NOMO-1 treated with DMSO at 0.1 percent for 48 hours (cell line): Measurements from ENCODE around the gene PHF19.

Source experiments
- DNase-seq: peaks from one replicate; lab custom pipeline; 2025; ENCODE audit not compliant: unreplicated experiment; lab: John Stamatoyannopoulos, UW

The PHF19 gene

DNA sequence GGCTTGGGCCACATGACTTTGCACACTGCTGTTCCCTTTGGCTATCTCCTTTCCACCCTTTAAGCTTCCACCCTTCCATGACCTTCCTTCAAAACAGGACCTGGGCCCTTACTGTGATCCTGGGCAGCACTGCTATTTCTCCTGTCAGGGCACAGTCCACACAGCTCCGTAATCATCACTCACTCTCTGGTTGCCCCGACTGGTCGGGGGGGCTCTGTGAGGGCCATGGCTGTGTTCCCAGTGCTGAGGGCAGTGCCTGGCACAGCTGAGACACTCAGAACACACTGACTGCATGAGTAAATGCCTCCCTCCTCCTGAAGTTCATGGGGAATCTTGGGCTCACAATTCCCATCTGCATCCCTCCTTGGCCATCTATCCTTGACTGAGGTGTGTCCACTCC lies 37.4 kb upstream of the PHF19 start:
- DNase-seq: no peak

GRCh38 chr9:120913647-120914264 lies 36.8 kb upstream of the PHF19 start:
- DNase-seq: no peak

DNA sequence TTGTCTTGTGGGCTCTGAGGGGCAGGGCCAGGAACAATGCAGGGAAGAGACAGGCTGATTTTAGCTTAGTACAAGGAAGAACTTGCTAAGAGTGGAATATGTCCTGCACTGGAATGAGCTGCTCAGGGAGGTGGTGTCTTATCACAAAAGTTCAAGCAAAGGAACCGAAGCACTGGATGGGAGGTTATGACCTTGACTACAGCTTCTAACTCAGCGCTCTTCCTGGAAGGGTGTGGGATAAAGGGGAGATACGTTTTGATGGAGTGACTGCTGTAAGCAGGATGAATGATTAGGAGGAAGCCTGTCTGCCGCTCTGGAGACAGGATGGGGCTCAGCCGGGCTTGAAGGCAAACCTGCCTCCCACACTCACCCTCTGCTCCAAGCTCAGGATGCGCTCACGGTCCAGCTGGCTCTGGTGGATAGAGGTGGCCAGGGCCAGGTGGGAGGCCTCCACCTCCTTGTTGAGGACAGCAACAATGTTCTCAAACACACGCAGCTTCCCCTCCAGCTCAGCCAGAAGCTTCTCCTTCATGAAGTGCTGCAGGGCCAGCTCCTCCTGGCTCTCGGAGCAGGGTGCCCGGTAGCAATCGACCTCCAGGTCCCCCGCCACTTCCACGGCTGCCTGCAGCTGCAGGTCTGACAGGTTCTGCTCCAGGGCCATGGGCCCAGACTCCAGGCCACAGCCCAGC lies 36.1 kb upstream of the PHF19 start:
- DNase-seq: no peak

DNA sequence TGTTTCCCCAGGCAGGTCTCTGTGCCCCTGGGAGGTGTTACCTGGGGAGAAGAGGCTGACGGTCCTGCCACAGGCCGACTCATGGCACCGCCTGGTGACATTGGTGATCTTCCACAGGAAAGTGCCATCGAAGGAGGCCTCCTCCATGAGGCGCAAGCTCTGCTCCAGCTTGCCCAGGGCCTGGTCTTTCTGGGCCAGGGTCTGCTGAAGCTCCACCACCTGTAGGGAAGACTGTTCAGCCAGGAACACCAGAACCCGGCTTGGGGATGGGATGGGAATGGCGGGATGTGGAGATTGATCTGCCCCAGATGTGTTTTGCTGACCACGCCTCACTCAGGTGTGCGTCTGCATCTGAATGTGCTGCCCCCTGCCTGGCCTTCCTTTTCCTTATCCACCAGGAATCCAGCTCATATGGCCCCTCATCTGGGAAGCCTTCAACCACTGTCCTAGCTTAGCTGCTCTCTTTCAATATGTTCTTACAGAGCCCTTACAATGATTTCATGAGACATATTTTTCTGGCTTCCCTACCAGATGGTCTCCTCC lies 34.4 kb upstream of the PHF19 start:
- no peak for DNase-seq

- no peak for DNase-seq
Observed at GRCh38 chr9:120910643-120911042, 33.7 kb upstream of the PHF19 start.

- peak; percentile 15 for DNase-seq
Observed at GRCh38 chr9:120909904-120910303, 32.9 kb upstream of the PHF19 start.

GRCh38 chr9:120905315-120906164 lies 28.6 kb upstream of the PHF19 start:
- no peak for DNase-seq

- DNase-seq: no peak
Observed at GRCh38 chr9:120904978-120905301, 28.0 kb upstream of the PHF19 start.

DNA sequence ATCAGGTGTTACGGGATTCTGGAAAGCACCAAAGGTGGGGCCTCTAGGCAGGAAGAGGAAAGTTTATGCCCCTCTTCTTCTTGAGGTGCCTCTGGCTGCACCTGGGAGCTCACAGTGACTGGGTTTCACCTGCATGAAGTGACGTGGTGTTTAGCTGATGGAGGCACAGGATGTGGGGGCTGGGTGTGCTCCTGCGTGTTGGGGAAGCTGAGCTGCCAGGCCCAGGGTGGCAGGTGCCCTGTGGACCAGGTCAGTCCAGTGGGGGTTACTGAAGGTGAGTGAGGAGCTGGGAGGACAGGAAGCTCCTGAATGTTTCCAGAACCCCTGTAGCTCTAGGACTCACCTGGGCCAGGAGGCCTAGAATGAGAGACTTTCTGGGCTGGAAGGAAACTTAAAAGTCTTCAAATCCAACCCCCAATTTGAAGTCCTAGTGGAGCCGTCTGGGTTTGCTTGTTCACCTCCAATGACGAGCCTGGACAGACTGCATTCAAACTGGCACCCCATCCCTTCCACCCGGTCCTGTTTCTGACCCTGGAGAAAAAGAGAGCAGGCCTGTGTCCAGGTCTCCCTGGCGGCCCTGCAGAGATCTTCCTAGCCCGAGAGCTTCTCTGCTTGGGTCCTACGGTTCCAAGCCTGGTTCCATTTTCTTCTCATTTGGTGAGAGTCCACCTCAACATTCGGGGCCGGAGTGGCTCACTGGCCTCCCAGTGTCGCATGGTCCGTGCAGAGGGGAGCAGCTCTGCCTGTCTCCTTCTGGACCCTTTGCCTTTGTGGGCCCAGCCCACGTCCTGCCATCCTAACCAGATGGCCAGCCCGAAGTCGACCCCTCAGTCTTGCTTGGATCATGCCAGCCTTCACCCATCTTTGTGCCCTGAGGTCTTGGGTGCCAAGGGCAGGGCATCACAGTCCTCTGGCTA lies 27.3 kb upstream of the PHF19 start:
- no peak for DNase-seq

DNA sequence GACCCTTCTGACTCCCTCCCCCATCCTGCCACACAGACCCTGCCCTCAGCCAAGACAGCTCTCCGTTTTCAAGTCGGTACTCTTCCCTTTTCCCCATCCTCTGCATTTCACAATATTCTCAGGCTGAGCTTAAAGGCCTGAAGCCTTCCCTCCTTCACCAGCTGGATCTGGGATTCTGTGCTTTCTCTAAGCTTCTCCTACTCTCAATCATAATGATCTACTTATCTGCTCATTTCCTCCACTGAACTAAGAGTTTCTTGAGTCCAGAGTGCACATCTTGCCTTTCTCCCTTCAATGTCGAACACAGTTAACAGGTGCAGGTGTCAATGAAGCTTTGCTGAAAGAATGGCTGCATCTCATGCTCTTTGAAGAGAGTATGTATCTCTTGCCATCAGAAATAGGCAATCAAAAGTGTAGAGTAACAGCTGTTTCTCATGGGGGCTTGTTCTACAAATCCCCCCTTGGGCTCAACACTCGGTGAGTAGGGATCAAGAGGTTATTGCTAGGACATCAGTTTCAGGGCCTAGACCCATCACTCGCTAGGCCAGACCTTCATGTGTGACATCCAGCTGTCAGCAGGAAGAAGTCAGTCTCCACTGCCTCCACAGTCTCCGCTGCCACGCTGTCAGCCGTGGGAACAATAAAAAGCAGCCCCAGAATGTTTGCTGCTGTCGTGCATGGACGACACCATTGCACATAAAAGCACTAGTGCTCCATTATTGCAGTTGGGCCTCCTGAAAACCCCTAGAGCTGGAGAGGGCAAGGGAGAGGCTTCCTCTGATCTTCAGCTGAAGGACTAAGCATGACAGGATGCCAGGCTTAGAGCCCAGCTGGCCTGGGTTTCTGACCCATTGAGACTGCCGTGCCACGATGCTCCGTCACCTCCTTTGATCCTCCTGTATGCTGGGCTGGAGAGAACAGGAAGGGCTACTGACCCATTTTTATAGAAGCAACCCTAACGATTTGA lies 25.9 kb upstream of the PHF19 start:
- no peak for DNase-seq

DNA sequence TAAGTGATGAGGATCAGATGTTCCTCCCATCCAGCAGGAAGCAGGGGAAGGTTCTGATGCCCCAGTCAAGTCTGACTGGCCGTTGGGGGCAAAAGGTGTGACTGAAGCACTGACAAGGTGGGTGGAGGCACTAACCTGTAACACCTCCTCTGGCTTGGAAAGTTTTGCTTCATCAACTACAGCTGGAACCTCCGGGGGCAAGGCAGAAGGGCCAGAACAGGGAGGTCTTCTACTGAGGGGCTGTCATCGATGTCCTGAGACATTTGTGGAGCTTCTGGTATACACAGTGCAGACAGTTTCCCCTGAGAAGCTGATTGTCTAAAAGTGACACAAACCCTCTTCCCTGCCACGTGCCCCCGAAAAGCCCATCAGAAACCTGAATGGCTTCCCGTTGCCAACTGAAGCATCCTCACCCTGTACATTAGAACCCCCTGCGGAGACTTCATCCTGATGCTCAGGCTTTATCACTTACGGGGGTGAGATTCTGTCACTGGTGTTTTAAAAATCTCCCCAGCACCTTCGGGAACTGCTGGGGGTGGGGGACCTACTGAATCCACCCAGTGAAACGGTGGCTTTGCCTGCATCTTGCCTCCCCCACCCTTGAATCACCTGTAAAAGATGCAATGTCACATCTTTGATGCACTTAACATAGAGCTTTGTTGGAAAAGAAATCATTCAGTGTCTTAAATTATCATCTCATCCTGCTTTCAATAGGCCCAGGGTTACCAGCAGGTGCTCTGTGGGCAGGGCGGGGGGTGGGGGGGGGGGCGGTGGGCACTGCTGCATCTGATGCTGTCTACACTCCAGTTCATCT lies 25.0 kb upstream of the PHF19 start:
- DNase-seq: no peak

- DNase-seq: no peak
Observed at GRCh38 chr9:120900824-120901223, 23.8 kb upstream of the PHF19 start.

- DNase-seq: no peak
Observed at GRCh38 chr9:120899490-120900068, 22.6 kb upstream of the PHF19 start.

GRCh38 chr9:120898396-120898795 lies 21.4 kb upstream of the PHF19 start:
- DNase-seq: no peak

DNA sequence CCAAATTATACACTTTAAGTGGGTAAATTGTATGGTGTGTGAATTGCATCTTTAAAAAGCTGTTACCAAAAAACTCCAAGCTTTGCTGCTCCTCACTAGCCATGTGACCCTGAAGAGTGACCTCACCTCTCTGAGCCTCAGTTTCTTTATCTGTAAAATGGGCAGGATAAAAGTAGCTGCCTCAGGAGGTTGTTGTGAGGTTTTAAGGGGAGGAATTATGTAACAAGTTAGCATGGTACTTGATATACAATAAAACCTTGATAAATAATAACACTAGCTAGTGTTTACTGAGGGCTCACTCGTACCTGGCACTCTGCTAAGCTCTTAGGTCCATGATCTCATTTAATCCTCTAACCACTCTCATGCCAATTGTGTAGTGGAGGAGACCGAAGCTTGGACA lies 19.0 kb upstream of the PHF19 start:
- no peak for DNase-seq

DNA sequence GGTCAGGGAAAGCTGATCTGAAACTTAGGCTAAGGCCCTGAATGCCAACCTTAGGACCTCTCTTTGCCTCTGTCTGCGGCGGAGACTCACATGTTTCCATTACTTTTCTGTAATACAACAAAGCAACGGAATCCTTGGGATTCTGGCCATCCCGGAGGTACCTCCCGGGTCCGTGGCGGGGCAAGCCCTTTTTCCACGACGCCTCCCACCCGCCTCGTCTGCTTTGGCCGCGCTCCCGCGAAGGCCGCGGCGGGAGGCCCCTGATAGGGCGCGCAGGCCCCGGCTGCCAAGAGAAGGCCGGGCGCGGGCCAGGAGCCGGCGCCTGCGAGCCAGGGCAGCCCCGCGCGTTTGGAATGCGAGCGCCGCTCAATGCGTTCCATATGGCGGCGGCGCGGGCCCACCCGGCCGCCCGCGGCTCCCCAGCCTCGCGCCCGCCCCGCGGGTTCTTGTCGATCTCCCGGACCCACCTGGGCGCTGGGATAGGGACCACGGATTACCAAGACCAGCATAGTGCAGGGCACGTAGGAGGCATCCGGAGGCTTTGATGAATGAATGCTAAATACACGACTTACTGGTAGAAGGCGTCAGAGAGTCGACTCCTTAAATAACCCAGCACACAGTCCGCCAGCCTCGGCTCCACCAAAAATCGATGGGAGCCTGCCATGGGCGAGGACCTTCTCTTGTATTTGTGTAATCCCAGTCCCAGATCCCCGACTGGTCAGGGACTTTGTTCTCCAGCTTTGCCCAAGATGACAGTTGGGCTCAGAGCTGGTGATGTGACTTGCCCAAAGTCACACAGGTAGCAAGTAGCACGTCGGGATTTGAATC lies 17.5 kb upstream of the PHF19 start:
- DNase-seq: no peak

DNA sequence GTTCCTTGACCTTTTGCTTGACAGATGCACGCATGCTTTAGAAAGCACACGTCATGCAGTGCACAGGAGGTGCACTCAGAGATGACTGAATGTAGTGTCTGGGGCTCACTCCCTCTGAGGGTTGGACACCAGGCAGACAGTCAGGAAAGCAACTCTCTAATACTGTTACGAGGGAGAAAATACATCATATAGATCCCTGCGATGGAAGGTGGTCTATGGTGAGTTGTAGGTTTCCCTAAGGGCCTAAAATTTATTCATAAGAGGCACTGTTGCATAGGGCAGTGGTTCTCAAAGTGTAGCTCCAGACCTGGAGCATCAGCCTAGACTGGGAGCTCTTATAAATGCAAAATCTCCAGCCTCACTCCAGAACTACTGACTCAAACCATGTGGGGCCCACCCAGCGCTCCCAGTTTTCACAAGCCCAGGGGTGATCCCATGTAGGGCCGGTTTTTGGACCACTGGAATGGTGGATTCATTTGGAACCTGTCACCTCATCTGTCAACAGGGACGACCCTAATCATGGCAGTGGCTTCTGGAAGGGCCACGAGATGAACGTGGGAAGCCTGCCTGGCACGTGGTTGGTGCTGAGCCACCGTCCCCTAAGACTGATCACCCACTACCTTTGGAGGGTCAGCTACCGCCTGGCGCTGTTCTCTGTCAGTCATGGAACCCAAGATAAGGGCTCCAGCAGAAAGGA lies 16.8 kb upstream of the PHF19 start:
- no peak for DNase-seq
